H1 (cell line): Measurements from ENCODE around the gene SLC12A4. TPM values are rescaled to one million over a fixed set of nuclear protein-coding genes. Genes with fewer than 3 reads are reported as not detected.

Source experiments
- CTCF ChIA-PET: fragments of 300-600 bp; sonication (Branson Sonifier 250); formaldehyde crosslinking; loops from one replicate; lab custom pipeline; 2021; ENCODE audit not compliant: partially characterized antibody; lab: Charles Lee
- POLR2A ChIA-PET: fragments of 300-600 bp; sonication (Branson Sonifier 250); formaldehyde crosslinking; loops from one replicate; lab custom pipeline; 2021; ENCODE audit warnings: inconsistent platforms; ENCODE audit not compliant: partially characterized antibody; lab: Charles Lee
- DNase-seq, 2 experiments: peaks; one replicate each; pipeline versions ENCODE4 v3.0.0 to v3.0.0-alpha.2; 2010 to 2022; ENCODE audit warnings: low spot score in 2 of 2, low read depth in 1 of 2, mixed read lengths in 1 of 2
- FAIRE-seq: peaks from 2 replicates; lab custom pipeline; 2011; peaks lifted over from hg19 to GRCh38; lab: Jason Lieb, UNC
- H2AFZ ChIP-seq: 2 replicates; pipeline ENCODE4 v1.8.1; 2012; ENCODE audit warnings: low read length, inconsistent platforms
- H2AK5ac ChIP-seq: 2 replicates; pipeline ENCODE4 v1.6.1; 2013; ENCODE audit warnings: low read depth, low read length
- H2BK120ac ChIP-seq: replicated peaks from 2 replicates; pipeline ENCODE3; 2013; ENCODE audit warnings: low read depth, low read length, inconsistent platforms
- H2BK12ac ChIP-seq: 2 replicates; pipeline ENCODE4 v1.6.1; 2013; ENCODE audit warnings: low read depth, low read length
- H2BK15ac ChIP-seq: 2 replicates; pipeline ENCODE4 v1.6.1; 2013; ENCODE audit warnings: low read length
- H2BK20ac ChIP-seq: 2 replicates; pipeline ENCODE4 v1.6.1; 2013; ENCODE audit warnings: low read length
- H2BK5ac ChIP-seq: 2 replicates; pipeline ENCODE4 v1.6.1; 2013; ENCODE audit warnings: low read depth, low read length
- H3K14ac ChIP-seq: 2 replicates; pipeline ENCODE4 v1.6.1; 2013; ENCODE audit warnings: inconsistent platforms; ENCODE audit not compliant: insufficient read length
- H3K18ac ChIP-seq: 2 replicates; pipeline ENCODE4 v1.6.1; 2013; ENCODE audit warnings: low read length; ENCODE audit errors: extremely low read depth
- H3K23ac ChIP-seq: 2 replicates; pipeline ENCODE4 v1.6.1; 2013; ENCODE audit warnings: inconsistent platforms; ENCODE audit not compliant: insufficient read length
- H3K23me2 ChIP-seq: 2 replicates; pipeline ENCODE4 v1.6.1; 2013; ENCODE audit warnings: low read depth, low read length
- H3K27ac ChIP-seq: 2 replicates; pipeline ENCODE4 v1.6.1; 2011; ENCODE audit warnings: low read depth, low read length, inconsistent platforms
- H3K27me3 ChIP-seq, 4 experiments: replicated peaks in 1 of 4; 1 replicate in 1 of 4; 2 replicates in 3 of 4; pipeline versions ENCODE4 v1.6.1 to v1.8.1; 2011 to 2013; ENCODE audit warnings: low read length in 3 of 4, mild to moderate bottlenecking in 3 of 4, inconsistent platforms in 2 of 4, mixed read lengths in 2 of 4, moderate library complexity in 1 of 4; ENCODE audit not compliant: control insufficient read depth in 3 of 4, insufficient read depth in 3 of 4; ENCODE audit errors: extremely low read depth in 1 of 4
- H3K36me3 ChIP-seq, 4 experiments: 2 replicates each; pipeline versions ENCODE4 v1.6.1 to v1.8.1; 2011 to 2013; ENCODE audit warnings: mild to moderate bottlenecking in 4 of 4, low read length in 3 of 4, moderate library complexity in 2 of 4, control low read depth in 1 of 4, inconsistent platforms in 1 of 4; ENCODE audit not compliant: insufficient read depth in 4 of 4, control insufficient read depth in 2 of 4
- H3K4ac ChIP-seq: replicated peaks from 2 replicates; pipeline ENCODE3; 2013; ENCODE audit warnings: low read length, low read depth, mixed read lengths, inconsistent platforms; ENCODE audit not compliant: insufficient read length
- H3K4me1 ChIP-seq, 4 experiments: replicated peaks in 1 of 4; 1 replicate in 1 of 4; 2 replicates in 3 of 4; pipeline versions ENCODE4 v1.6.1 to v1.8.1; 2011 to 2013; ENCODE audit warnings: low read length in 3 of 4, inconsistent platforms in 2 of 4, mixed read lengths in 1 of 4; ENCODE audit not compliant: insufficient read depth in 4 of 4, control insufficient read depth in 3 of 4
- H3K4me2 ChIP-seq, 2 experiments: 2 replicates each; pipeline versions ENCODE4 v1.6.1 to v1.8.1; 2011 to 2013; ENCODE audit warnings: low read depth in 2 of 2, low read length in 2 of 2, control low read depth in 1 of 2, inconsistent platforms in 1 of 2, mild to moderate bottlenecking in 1 of 2; ENCODE audit not compliant: insufficient read depth in 1 of 2
- H3K4me3 ChIP-seq, 4 experiments: fragments of 200-600, 300-600 bp in 1 of 4; sonication (generic), shearing (Covaris generic), sonication (Bioruptor Twin) in 1 of 4; 2 replicates each; pipeline versions ENCODE4 v1.5.1 to v1.8.1; 2011 to 2016; ENCODE audit warnings: low read length in 4 of 4, low read depth in 3 of 4, control low read depth in 2 of 4, inconsistent platforms in 2 of 4, mild to moderate bottlenecking in 2 of 4, mixed read lengths in 1 of 4, moderate library complexity in 1 of 4; ENCODE audit not compliant: insufficient read depth in 2 of 4; ENCODE audit errors: extremely low read depth in 1 of 4
- H3K56ac ChIP-seq: replicated peaks from 2 replicates; pipeline ENCODE3; 2013; ENCODE audit warnings: low read depth, mild to moderate bottlenecking, mixed read lengths, low read length, inconsistent platforms; ENCODE audit not compliant: insufficient read length
- H3K79me1 ChIP-seq: 2 replicates; pipeline ENCODE4 v1.6.1; 2013; ENCODE audit warnings: low read depth, low read length, control low read depth
- H3K79me2 ChIP-seq, 2 experiments: 2 replicates each; pipeline versions ENCODE4 v1.6.1 to v1.8.1; 2012 to 2013; ENCODE audit warnings: low read length in 2 of 2, mild to moderate bottlenecking in 2 of 2, inconsistent platforms in 1 of 2; ENCODE audit not compliant: insufficient read depth in 2 of 2, control insufficient read depth in 1 of 2
- H3K9ac ChIP-seq, 4 experiments: replicated peaks in 1 of 4; 1 replicate in 1 of 4; 2 replicates in 3 of 4; pipeline versions ENCODE4 v1.6.1 to v1.8.1; 2011 to 2013; ENCODE audit warnings: low read depth in 3 of 4, low read length in 3 of 4, control low read depth in 2 of 4, mild to moderate bottlenecking in 2 of 4, moderate library complexity in 2 of 4, inconsistent platforms in 1 of 4; ENCODE audit errors: extremely low read depth in 1 of 4
- H3K9me3 ChIP-seq, 2 experiments: 2 replicates each; pipeline versions ENCODE4 v1.6.1 to v1.8.1; 2012 to 2013; ENCODE audit warnings: mild to moderate bottlenecking in 2 of 2, moderate library complexity in 2 of 2, control low read depth in 1 of 2, inconsistent platforms in 1 of 2, low read depth in 1 of 2, low read length in 1 of 2, mixed read lengths in 1 of 2; ENCODE audit not compliant: insufficient read depth in 2 of 2
- H4K20me1 ChIP-seq, 2 experiments: replicated peaks in 1 of 2; 2 replicates each; pipeline versions ENCODE3 to v1.8.1; 2011 to 2013; ENCODE audit warnings: inconsistent platforms in 2 of 2, low read length in 2 of 2, mild to moderate bottlenecking in 1 of 2; ENCODE audit not compliant: insufficient read depth in 2 of 2, control insufficient read depth in 1 of 2
- H4K5ac ChIP-seq: 2 replicates; pipeline ENCODE4 v1.6.1; 2013; ENCODE audit warnings: low read length, low read depth, mixed read lengths, inconsistent platforms; ENCODE audit not compliant: insufficient read length
- H4K8ac ChIP-seq: 2 replicates; pipeline ENCODE4 v1.8.0; 2013; ENCODE audit warnings: mild to moderate bottlenecking, moderate library complexity, low read length, inconsistent platforms; ENCODE audit not compliant: insufficient read depth; ENCODE audit errors: extremely low read depth
- H4K91ac ChIP-seq: replicated peaks from 2 replicates; pipeline ENCODE3; 2013; ENCODE audit warnings: low read length, mixed read lengths, inconsistent platforms; ENCODE audit not compliant: insufficient read length
- CBX8 ChIP-seq: fragments of 300-800, 300-1000 bp; sonication (generic); IDR thresholded peaks from 2 replicates; pipeline ENCODE4 v1.7.1; 2016; ENCODE audit warnings: low read depth, low read length, borderline replicate concordance
- NRF1 ChIP-seq: IDR thresholded peaks from 2 replicates; pipeline ENCODE4 v1.6.1; 2011; ENCODE audit warnings: mild to moderate bottlenecking, low read depth, low read length, improper control_type of control experiment
- WGBS, 2 experiments: shearing (Covaris generic) in 1 of 2; methylation state at CpG; one replicate each; pipeline versions ENCODE4 v1.1.6 to v1.1.7; 2013 to 2015; ENCODE audit warnings: low lambda C conversion rate in 2 of 2, mixed read lengths in 2 of 2, inconsistent platforms in 1 of 2, low coverage in 1 of 2, missing lambda C conversion rate in 1 of 2; ENCODE audit not compliant: insufficient replicate concordance in 2 of 2, insufficient coverage in 1 of 2, insufficient read length in 1 of 2; ENCODE audit errors: extremely low coverage in 1 of 2, missing lambda C conversion rate in 1 of 2; 5-methylcytosine and 5-hydroxymethylcytosine counted together
- polyA plus RNA-seq, 7 experiments: library from polyadenylated mRNA; depleted of rRNA in 3 of 7; stranded (reverse) in 5 of 7; unstranded in 2 of 7; fragments of >200 nt in 5 of 7; fragments of 200-250 nt in 2 of 7; gene quantifications; 1 replicate in 5 of 7; 2 replicates in 1 of 7; 4 replicates in 1 of 7; pipeline versions ENCODE4 v1.2.1 to v1.2.3, GENCODE V29; 2011 to 2013; ENCODE audit warnings: missing spikeins in 2 of 7, mixed read lengths in 2 of 7
- total RNA-seq: library from RNA; stranded (reverse); fragmentation: NEBNext Ultra II Directional; extraction: Animal tissue kit (Norgen Biotek cat#: 25700); gene quantifications from 2 replicates; pipeline ENCODE4 v1.2.1, GENCODE V29; 2021

Gene SLC12A4
- total and polyA plus RNA-seq, 2 of the 8 experiments (the other 6 are each of a cell fraction or from before 2014, with no cell fraction given): 41.3 to 49.3 TPM

DNA sequence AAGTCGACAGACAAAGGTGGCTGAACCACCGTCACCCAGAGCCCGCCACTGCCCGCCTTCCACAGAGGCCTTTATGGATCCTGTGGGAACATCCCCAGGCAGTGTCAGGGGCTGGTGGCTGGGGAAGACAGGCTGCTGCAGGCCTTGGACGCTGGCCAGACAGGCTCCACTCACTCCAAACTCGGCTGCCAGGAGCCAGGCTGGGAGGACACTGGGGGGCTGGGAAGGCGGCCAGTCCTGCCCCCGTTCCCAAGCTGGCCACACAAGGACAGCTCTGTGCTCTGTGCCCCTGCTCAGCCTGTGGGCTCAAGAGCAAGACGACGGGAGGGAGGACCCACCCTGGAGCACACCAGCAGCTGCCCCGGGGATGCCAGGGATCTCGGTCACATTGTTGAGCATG, 17.0 kb downstream of the SLC12A4 start:
- 91% methylated on average over 11 of the region's 12 CpGs; no CpG with 5 or more reads in 1 of the 2 experiments for WGBS, 2 experiments

More for the DNA sequence above, 17.0 kb downstream of the SLC12A4 start:
- Histone ChIP-seq H4K5ac (no peak overlapping the region), H3K23ac (no peak overlapping the region), H3K27ac (no peak overlapping the region), H4K91ac (no peak overlapping the region), H2AFZ (no peak overlapping the region), H3K79me1 (no peaks in the 10 kb centered on the region; the same call in 1 of the 2 replicates), H2BK5ac (no peak overlapping the region), H3K14ac (no peak overlapping the region), H2BK15ac (no peak overlapping the region), H2BK120ac (no peak overlapping the region), H3K36me3 (peaks cover 9 to 49% (median 18%) of the 10 kb centered on the region in 4 experiments), H2BK12ac (no peak overlapping the region), H3K79me2 (no peaks in the 10 kb centered on the region), H2BK20ac (no peak overlapping the region), H3K56ac (no peak overlapping the region), H4K8ac (no peak overlapping the region), H3K4ac (no peak overlapping the region), H3K4me2 (no peak overlapping the region), H3K9me3 (no peaks in the 10 kb centered on the region), H3K4me1 (no peaks in the 10 kb centered on the region), H3K9ac (no peak overlapping the region), H3K4me3 (no peak overlapping the region), H3K23me2 (peaks cover 3% of the 10 kb centered on the region; the same call in 1 of the 2 replicates), H2AK5ac (no peak overlapping the region), H3K18ac (no peak overlapping the region), H4K20me1 (peaks cover 2 to 22% of the 10 kb centered on the region in 2 experiments), H3K27me3 (no peaks in the 10 kb centered on the region)
- DNase-seq (no peak), FAIRE-seq (no peak)
- ChIA-PET POLR2A (interaction anchor here (1.2 to 8.5 kb wide), 3 partner anchors 9 to 16 kb away, joined by 3 to 47 read pairs (median 3); partner anchors contain the start of gene PSMB10), CTCF (interaction anchor here (0.6 to 2.6 kb wide), 3 partner anchors 10 to 132 kb away, joined by 3 to 19 read pairs (median 5); no protein-coding TSS in a partner anchor)
- TF ChIP-seq CBX8 (no peak), NRF1 (no peak)
